ENCODE measurements around the gene SRPK3. TPM values are rescaled to one million over a fixed set of nuclear protein-coding genes. Genes with fewer than 3 reads are reported as not detected.
A peak's percentile ranks its signal among the peaks of the same experiment; 100 is the strongest.

SRPK3 gene
- polyA plus RNA-seq, 1 of the 3 experiments (the other 2 are of a cell fraction), result 0.74 TPM

- TF ChIP-seq CHD2 (IDR thresholded peaks at IDR 0.05; ENCODE audit: low read length, partially characterized antibody), result peak; percentile 99
- peak; percentile 34; the same call in 1 of the 2 replicates for TF ChIP-seq TAF1 (IDR thresholded peaks at IDR 0.05; ENCODE audit: borderline replicate concordance, low read depth, low read length)
Observed at GRCh38 chrX:153794018-153794896, 13.4 kb downstream of the SRPK3 start, which contains the start of the genes IDH3G and SSR4 (continued).

- Histone ChIP-seq H3K4me2 (peak overlapping the region; percentile 82), H3K79me2 (ENCODE audit: insufficient read depth) (peaks cover 51% of the 10 kb centered on the region), H3K4me3 (ENCODE audit: low read depth in 2 of 2, low read length in 1 of 2) (peak overlapping the region; percentile 67 to 76), H3K27ac (ENCODE audit: low read depth in 2 of 2, low read length in 1 of 2) (peak overlapping the region; percentile 58 to 67; a peak in 3 of 4 replicates), H3K9me2 (no peaks in the 10 kb centered on the region), H2AFZ (ENCODE audit: low read depth) (0 out of 2 replicates have a peak overlapping the region, but pooled peaks have one; percentile 35), H3K9ac (peak overlapping the region; percentile 73), H4K20me1 (ENCODE audit: insufficient read depth) (0 out of 2 replicates have a peak, but pooled peaks cover 12% of the 10 kb centered on the region), H3K4me1 (ENCODE audit: control insufficient read depth in 1 of 2, insufficient read depth in 2 of 2, low read depth in 1 of 2, low read length in 1 of 2) (peaks cover 5 to 27% of the 10 kb centered on the region in 2 experiments; a peak in 1 of 4 replicates), H3K36me3 (replicated peaks in 1 of 2; ENCODE audit: control insufficient read depth in 1 of 2, insufficient read depth in 2 of 2, low read length in 1 of 2) (peaks cover 0 to 5% of the 10 kb centered on the region in 2 experiments), H3K27me3 (ENCODE audit: insufficient read depth) (peaks cover 14% of the 10 kb centered on the region; the same call in 1 of the 2 replicates), H3F3A (replicated peaks; ENCODE audit: insufficient read depth) (no peaks in the 10 kb centered on the region), H3K9me3 (no peaks in the 10 kb centered on the region)
- CTCF ChIA-PET, result interaction anchor here (1.0 kb wide), 1 partner anchor 116 kb away, joined by 3 read pairs; no protein-coding TSS in a partner anchor
- no peak for TF ChIP-seq MAX (IDR thresholded peaks at IDR 0.05; ENCODE audit: low read depth)
- no peak for TF ChIP-seq REST (IDR thresholded peaks at IDR 0.05; ENCODE audit: low read depth, low read length)
- TF ChIP-seq JUND (IDR thresholded peaks at IDR 0.05), result no peak
- TF ChIP-seq RXRA (IDR thresholded peaks at IDR 0.05; ENCODE audit: borderline replicate concordance, low read depth), result no peak
- no peak for TF ChIP-seq CHD2 (IDR thresholded peaks at IDR 0.05; ENCODE audit: low read length, partially characterized antibody)
- TF ChIP-seq NRF1 (IDR thresholded peaks at IDR 0.05; ENCODE audit: low read depth, low read length), result no peak
- no peak for TF ChIP-seq GABPA (IDR thresholded peaks at IDR 0.05; ENCODE audit: low read depth)
- TF ChIP-seq RFX5 (IDR thresholded peaks at IDR 0.05; ENCODE audit: low read length), result no peak
- no peak for TF ChIP-seq FOXJ3 (CRISPR knock-in tag; IDR thresholded peaks at IDR 0.05)
- TF ChIP-seq EP300 (IDR thresholded peaks at IDR 0.05; ENCODE audit: borderline replicate concordance in 1 of 2, low read depth in 1 of 2, low read length in 1 of 2), result no peak
- no peak for TF ChIP-seq MEF2A (IDR thresholded peaks at IDR 0.05; ENCODE audit: borderline replicate concordance, low read depth)
- WGBS (ENCODE audit: low lambda C conversion rate), result 13% methylated on average over 13 of the region's 47 CpGs
- no peak for DNase-seq
- POLR2A ChIA-PET, result interaction anchor here (1.0 to 2.1 kb wide), 5 partner anchors 24 to 176 kb away, joined by 3 to 14 read pairs (median 6); no protein-coding TSS in a partner anchor
Observed at GRCh38 chrX:153794897-153795816, 14.3 kb downstream of the SRPK3 start.
